Right cardiac atrium (tissue), 5 donors: Measurements from ENCODE around the gene PCDHB13. TPM values are rescaled to one million over a fixed set of nuclear protein-coding genes. Genes with fewer than 3 reads are reported as not detected.
"Not testable (repeated sequence)": the region's sequence is repeated elsewhere in the genome, so short reads cannot be mapped to it uniquely, and the experiment has no call there.

Experiments used
- ATAC-seq, 2 donors: fragments of 200-7000 bp; cut with Tn5 transposase; one replicate each; pipeline versions ENCODE4 v1.8.0 to v1.9.1; 2020; ENCODE audit warnings: moderate library complexity in 2 of 2, mild to moderate bottlenecking in 1 of 2
- DNase-seq, 3 donors: peaks; one replicate each; pipeline ENCODE4 v3.0.0-alpha.2; 2020
- H3K27ac ChIP-seq: one replicate; pipeline ENCODE4 v1.5.1; 2013; ENCODE audit warnings: mild to moderate bottlenecking, low read length, control low read depth, moderate library complexity
- H3K27me3 ChIP-seq: one replicate; pipeline ENCODE4 v1.6.1; 2013; ENCODE audit not compliant: control insufficient read depth, insufficient read depth
- H3K4me1 ChIP-seq: one replicate; pipeline ENCODE4 v1.6.1; 2013; ENCODE audit warnings: low read length; ENCODE audit not compliant: control insufficient read depth, insufficient read depth
- H3K4me3 ChIP-seq: one replicate; pipeline ENCODE4 v1.5.1; 2013; ENCODE audit warnings: low read length, control low read depth
- H3K9me3 ChIP-seq: one replicate; pipeline ENCODE4 v1.6.1; 2013; ENCODE audit warnings: low read length; ENCODE audit not compliant: control insufficient read depth
- WGBS: extraction: QIAGEN DNeasy Blood & Tissue Kit; methylation state at CpG from one replicate; pipeline ENCODE4 v1.1.7; 2013; 5-methylcytosine and 5-hydroxymethylcytosine counted together
- intact Hi-C, 4 donors: fragments of 100-400 bp; cut with DNase I; formaldehyde crosslinking; loops; one replicate each; pipeline versions ENCODE4 v1.11.0 to v1.14.0; 2022 to 2023
- polyA plus RNA-seq: library from polyadenylated mRNA; stranded (reverse); fragments of 200-250 nt; gene quantifications from one replicate; pipeline ENCODE4 v1.2.3, GENCODE V29; 2013
- total RNA-seq, 4 donors: library from RNA; stranded (reverse); fragmentation: NEBNext Ultra II Directional; extraction: Animal tissue kit (Norgen Biotek cat#: 25700); gene quantifications; one replicate each; pipeline ENCODE4 v1.2.1, GENCODE V29; 2021
- donor health status: healthy with polysubstance abuse.
- donor health status: DM: no; HTN: yes; CAD: no.
- donor health status: DM: no; HTN: no; CAD: no.
- donor health status: DM: no; HTN: yes; CAD: no; lungs with severe emphysema.
- donor health status: DM: yes; HTN: yes; CAD: no.

Gene PCDHB13
- total and polyA plus RNA-seq, 5 donors, result 1.7 to 5.8 (median 5.0) TPM

- Histone ChIP-seq H3K9me3 (peaks cover 20% of the 10 kb centered on the region), H3K4me3 (no peak overlapping the region), H3K27ac (no peak overlapping the region), H3K27me3 (no peaks in the 10 kb centered on the region), H3K4me1 (no peaks in the 10 kb centered on the region)
- DNase-seq (no peak), ATAC-seq (no peak)
- 13% methylated on average over 32 of the region's 32 CpGs for WGBS
- intact Hi-C loops, result loop anchor here in 1 of 4 donors (10.0 kb wide), 1 partner anchor 168 kb away; the partner anchor contains the start of genes PCDHGA9 and PCDHGB6
Measured at GRCh38 chr5:141236516-141237313, 23.0 kb downstream of the PCDHB13 start.

- Histone ChIP-seq H3K9me3 (peaks cover 31% of the 10 kb centered on the region), H3K4me3 (no peak overlapping the region), H3K4me1 (no peaks in the 10 kb centered on the region), H3K27me3 (no peaks in the 10 kb centered on the region), H3K27ac (no peak overlapping the region)
- no peak for ATAC-seq
- DNase-seq, result peak in 1 of 3 donors; percentile 13
- 19% methylated on average over 43 of the region's 43 CpGs for WGBS
- intact Hi-C loops, result no loop called here
Measured at GRCh38 chr5:141241496-141241895, 27.8 kb downstream of the PCDHB13 start.

- H3K4me1 ChIP-seq, result no peaks in the 10 kb centered on the region
- H3K4me3 ChIP-seq, result peak within 1 kb of the TSS; percentile 60
- peaks cover 34% of the 10 kb centered on the region for H3K9me3 ChIP-seq
- WGBS, result 5% methylated on average over 16 of the region's 16 CpGs
- H3K27me3 ChIP-seq, result no peaks in the 10 kb centered on the region
- intact Hi-C loops, result no loop called here
- H3K27ac ChIP-seq, result peak within 1 kb of the TSS; percentile 51
- DNase-seq (peak in 2 of 3 donors; percentile 16 to 57), ATAC-seq (no peak)
Measured at GRCh38 chr5:141245250-141245717, 31.6 kb downstream of the PCDHB13 start, which contains the start of gene PCDHB15. Gene PCDHB15, plus strand, starts transcription at chr5:141245395. Its CDS starts 184 bp downstream, at chr5:141245579.

GRCh38 chr5:141246971-141247370 is 33.3 kb downstream of the PCDHB13 start:
- intact Hi-C loops, DNase-seq, H3K4me1 ChIP-seq, H3K27me3 ChIP-seq, H3K27ac ChIP-seq, ATAC-seq, H3K4me3 ChIP-seq: not testable (repeated sequence)
- H3K9me3 ChIP-seq, result peaks cover 24% of the 10 kb centered on the region
- 35% methylated on average over 32 of the region's 42 CpGs for WGBS

GRCh38 chr5:141247434-141247833 is 33.7 kb downstream of the PCDHB13 start:
- peaks cover 23% of the 10 kb centered on the region for H3K9me3 ChIP-seq
- intact Hi-C loops, result not testable (repeated sequence)
- WGBS, result 42% methylated on average over 34 of the region's 34 CpGs

GRCh38 chr5:141250576-141250975 is 36.9 kb downstream of the PCDHB13 start:
- Histone ChIP-seq H3K9me3 (peaks cover 16% of the 10 kb centered on the region), H3K4me3 (no peak overlapping the region), H3K27me3 (no peaks in the 10 kb centered on the region), H3K4me1 (no peaks in the 10 kb centered on the region), H3K27ac (no peak overlapping the region)
- intact Hi-C loops, result no loop called here
- DNase-seq, result no peak
- no peak for ATAC-seq

More at GRCh38 chr5:141247434-141247833, 33.7 kb downstream of the PCDHB13 start:
- ATAC-seq, H3K4me1 ChIP-seq, H3K27me3 ChIP-seq, DNase-seq, H3K4me3 ChIP-seq, H3K27ac ChIP-seq: not testable (repeated sequence)

- no peaks in the 10 kb centered on the region for H3K4me1 ChIP-seq
- H3K27ac ChIP-seq, result no peak overlapping the region
- H3K4me3 ChIP-seq, result no peak overlapping the region
- DNase-seq (no peak), ATAC-seq (no peak)
- intact Hi-C loops, result no loop called here
- H3K27me3 ChIP-seq, result no peaks in the 10 kb centered on the region
- H3K9me3 ChIP-seq, result peaks cover 13% of the 10 kb centered on the region
Measured at GRCh38 chr5:141258464-141258863, 44.7 kb downstream of the PCDHB13 start.

GRCh38 chr5:141258948-141259347 is 45.2 kb downstream of the PCDHB13 start:
- Histone ChIP-seq H3K27ac (no peak overlapping the region), H3K4me1 (no peaks in the 10 kb centered on the region), H3K9me3 (peaks cover 12% of the 10 kb centered on the region), H3K27me3 (no peaks in the 10 kb centered on the region), H3K4me3 (no peak overlapping the region)
- intact Hi-C loops, result no loop called here
- no peak for ATAC-seq
- no peak for DNase-seq

- intact Hi-C loops, result no loop called here
- 66% methylated on average over 5 of the region's 5 CpGs for WGBS
- Histone ChIP-seq H3K27ac (no peak overlapping the region), H3K27me3 (no peaks in the 10 kb centered on the region), H3K4me3 (no peak overlapping the region), H3K9me3 (peaks cover 10% of the 10 kb centered on the region), H3K4me1 (no peaks in the 10 kb centered on the region)
- DNase-seq (no peak), ATAC-seq (no peak)
Measured at GRCh38 chr5:141260458-141261237, 46.9 kb downstream of the PCDHB13 start.

GRCh38 chr5:141261238-141261546 is 47.5 kb downstream of the PCDHB13 start:
- intact Hi-C loops, result no loop called here
- WGBS, result 70% methylated on average over 1 of the region's 1 CpG
- Histone ChIP-seq H3K27ac (no peak overlapping the region), H3K9me3 (peaks cover 12% of the 10 kb centered on the region), H3K4me1 (no peaks in the 10 kb centered on the region), H3K27me3 (no peaks in the 10 kb centered on the region), H3K4me3 (no peak overlapping the region)
- ATAC-seq (no peak), DNase-seq (no peak)
